NK-92 (cell line): ENCODE data around the gene ATG16L2.
"Not testable (repeated sequence)": the region's sequence is repeated elsewhere in the genome, so short reads cannot be mapped to it uniquely, and the experiment has no call there.

ENCODE experiments used
- DNase-seq: peaks from one replicate; lab custom pipeline; 2025; ENCODE audit not compliant: unreplicated experiment; lab: John Stamatoyannopoulos, UW

The ATG16L2 gene

DNA sequence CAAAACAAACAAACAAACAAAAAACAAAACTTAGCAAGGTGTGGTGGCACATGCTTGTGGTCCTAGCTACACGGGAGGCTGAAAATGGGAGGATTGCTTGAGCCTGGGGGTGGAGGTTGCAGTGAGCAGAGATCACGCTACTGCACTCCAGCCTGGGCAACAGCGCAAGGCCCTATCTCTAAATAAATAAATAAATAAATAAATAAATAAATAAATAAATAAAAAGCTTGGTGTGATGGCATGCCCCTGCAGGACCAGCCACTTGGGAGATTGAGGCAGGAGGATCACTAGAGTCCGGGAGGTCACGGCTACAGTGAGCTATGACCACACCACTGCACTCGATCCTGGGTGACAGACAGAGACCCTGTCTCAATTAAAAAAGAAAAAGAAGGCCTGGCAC is 11.4 kb upstream of the ATG16L2 start:
- no peak for DNase-seq

- DNase-seq, result no peak
Measured at GRCh38 chr11:72805216-72805615, 9.0 kb upstream of the ATG16L2 start.

GRCh38 chr11:72806378-72806777 is 7.8 kb upstream of the ATG16L2 start:
- DNase-seq, result not testable (repeated sequence)

DNA sequence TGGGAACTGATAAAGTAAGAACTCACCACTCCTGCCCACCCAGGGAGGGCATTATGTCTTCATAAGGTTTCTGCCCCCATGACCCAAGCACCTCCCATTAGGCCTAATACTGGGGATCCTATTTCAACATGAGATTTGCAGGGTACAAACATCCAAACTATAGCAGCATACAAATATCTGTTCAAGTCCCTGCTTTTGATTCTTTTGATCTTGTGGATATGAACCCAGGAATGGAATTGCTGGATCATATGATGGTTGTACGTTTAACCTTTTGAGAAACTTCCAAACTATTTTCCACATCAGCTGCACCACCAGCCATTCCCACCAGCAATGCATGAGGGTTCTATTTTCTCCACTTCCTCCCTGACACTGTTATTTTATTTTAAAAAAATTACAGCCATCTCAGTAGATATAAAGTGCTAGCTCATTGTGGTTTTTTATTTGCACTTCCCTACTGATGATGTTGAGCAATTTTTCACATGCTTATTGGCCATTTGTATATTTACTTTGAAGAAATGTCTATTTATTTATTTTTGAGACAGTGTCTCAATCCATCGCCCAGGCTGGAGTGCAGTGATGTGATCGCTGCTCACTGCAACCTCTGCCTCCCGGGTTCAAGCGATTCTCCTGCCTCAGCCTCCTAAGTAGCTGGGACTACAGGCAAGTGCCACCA is 7.1 kb upstream of the ATG16L2 start:
- no peak for DNase-seq

DNA sequence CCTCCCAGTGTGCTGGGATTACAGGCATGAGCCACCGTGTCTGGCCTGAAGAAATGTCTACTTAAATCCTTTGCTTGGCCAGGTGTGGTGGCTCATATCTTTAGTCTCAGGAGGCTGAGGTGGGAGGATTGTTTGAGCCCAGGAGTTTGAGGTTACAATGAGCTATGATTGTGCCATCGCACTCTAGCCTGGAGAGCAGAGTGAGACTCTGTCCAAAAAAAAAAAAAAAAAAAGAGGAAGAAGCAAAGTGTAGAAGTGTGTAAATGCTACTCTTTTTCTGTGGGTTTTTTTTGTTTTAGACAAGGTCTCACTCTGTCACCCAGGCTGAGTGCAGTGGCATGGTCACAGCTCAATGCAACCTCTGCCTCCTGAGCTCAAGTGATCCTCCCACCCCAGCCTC is 6.4 kb upstream of the ATG16L2 start:
- DNase-seq, result no peak

GRCh38 chr11:72808331-72808798 is 5.8 kb upstream of the ATG16L2 start:
- DNase-seq, result no peak

- DNase-seq, result not testable (repeated sequence)
Measured at GRCh38 chr11:72811686-72812085, 2.5 kb upstream of the ATG16L2 start.

GRCh38 chr11:72812604-72812966 is 1.6 kb upstream of the ATG16L2 start:
- DNase-seq, result no peak

DNA sequence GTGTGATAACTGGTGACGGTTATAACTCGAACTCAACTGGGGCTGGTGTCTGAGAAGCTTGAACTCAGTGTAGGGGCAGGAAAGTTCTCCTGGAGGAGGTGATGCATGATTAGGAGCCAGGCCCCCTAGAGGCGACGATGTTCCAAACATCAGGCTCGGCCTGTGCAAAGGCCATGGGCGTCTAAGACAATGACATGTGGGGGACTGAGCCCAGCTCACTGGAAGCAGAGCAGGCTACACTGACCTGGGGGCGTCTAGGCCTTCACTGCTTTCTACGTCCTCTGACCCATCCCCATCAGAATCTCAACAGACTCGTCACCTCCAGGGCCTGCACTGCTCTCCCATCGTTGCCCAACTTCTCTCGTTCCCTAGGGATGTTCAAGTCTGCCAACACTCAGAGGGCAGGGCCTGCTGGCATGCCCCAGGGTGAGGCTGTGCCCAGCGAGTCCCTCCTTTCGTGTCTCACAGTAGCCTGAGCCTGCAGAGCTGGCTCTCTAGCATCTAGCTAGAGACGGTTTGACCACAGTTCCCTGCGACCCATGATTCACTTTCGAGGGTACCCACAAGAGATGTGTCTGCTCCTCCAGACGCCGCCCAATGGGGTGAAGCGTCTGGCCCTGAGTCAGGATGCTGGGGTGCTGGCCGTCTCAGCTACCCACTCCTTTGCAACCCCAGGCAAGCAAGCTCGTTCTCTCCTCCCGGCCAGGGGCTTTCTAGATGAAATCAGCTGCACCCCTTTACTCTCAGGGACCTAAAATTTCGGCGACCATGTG is 1.1 kb upstream of the ATG16L2 start:
- no peak for DNase-seq

DNA sequence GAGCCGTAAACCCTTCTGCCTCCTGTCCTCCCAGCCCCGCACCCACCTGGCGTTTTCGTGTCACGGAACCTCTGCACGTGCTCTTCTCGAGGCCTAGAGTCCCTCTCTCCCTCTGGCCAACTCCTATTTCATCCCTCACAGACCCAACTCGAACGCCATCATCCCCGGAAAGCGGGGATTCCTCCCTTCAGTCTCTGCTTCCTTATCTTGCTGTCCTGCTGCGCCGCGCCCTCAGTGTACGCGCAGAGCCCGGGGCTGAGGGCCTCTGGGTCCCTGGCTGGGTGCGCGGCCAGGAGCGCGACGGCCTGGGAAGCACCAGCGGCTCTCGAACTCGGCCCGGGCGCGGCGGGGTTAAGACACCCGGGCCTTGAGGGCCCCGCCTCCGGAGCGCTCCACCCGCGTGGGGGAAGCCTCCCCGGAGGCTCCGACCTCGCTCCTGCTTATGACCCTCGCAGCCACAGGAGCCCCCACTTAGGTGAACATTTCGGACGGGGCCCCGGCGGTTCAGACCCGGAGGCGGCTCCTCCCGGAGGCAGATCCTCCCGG is 398 bp upstream of the ATG16L2 start:
- no peak for DNase-seq

DNA sequence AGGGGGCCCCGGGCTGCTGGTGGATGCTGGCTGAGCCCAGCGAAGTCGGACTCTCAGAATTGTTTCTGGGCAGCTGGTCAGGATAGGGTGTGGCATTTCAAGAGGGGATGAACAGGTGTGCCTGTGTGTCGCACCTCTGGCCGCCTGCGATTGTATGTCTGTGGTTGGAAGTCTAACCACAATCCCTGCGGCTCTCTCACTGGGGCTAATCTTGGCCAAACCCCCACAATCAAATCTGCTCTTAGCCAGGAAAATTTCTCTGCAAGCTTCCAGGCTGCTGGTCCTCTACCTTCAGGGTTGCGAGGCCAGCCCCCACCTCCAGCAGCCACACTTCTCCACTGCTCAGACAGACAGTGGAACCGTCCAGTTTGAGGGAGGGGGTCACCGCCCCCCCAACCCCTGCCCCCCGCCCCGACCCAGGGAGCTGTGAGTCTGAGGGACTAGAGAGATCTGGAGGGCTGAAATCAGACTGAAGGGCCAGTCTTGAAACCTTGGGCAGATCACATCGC is 953 bp downstream of the ATG16L2 start:
- no peak for DNase-seq

DNA sequence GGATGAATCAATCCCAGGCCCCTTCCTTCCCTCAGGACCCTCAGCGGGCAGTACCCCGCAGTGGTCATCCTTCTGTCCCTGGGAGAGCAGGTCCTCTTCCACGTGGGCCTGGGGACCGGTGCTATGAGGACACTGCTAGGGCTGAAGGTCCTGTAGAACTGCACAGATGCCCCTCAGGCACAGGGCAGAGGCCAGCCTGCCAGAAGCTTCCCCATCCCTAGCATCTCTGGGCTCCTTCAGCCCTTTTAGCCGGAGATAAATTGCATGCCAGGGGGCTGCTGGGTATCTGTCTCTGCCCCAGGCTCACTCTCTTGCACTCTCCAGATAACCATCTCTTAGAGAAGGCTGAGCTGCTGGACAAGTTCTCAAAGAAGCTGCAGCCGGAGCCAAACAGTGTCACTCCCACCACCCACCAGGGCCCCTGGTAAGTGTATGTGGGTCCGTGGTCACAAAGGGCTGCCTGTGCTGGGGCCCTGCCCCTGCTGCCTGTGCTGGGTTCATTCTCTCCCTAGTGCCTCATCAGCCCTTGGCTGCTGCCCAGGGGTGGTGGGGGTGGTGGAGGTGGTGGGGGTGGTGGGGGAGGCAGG is 2.3 kb downstream of the ATG16L2 start:
- DNase-seq, result no peak

DNA sequence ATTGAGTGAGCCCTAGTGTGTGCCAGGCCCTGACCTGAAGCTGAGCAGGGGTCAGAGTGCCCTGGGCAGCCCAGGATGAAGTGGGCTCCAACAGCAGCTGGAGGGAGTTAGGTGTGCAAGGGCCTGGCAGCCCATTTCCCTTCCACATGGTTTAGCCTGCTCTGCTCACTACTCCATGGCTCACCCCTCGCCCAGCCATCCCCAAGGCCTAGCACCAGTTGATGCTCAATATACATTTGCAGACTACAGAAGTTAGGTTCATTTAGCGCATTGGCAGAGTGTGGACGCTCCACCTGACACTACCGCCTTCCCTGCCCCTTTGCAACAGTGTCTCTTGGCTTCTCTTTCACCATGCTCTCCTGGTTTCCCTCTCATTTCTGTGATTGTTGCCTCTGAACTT is 3.8 kb downstream of the ATG16L2 start:
- DNase-seq, result no peak

- DNase-seq, result no peak
Measured at GRCh38 chr11:72818971-72819370, 4.8 kb downstream of the ATG16L2 start.

GRCh38 chr11:72820439-72821139 is 6.4 kb downstream of the ATG16L2 start:
- DNase-seq, result no peak

DNA sequence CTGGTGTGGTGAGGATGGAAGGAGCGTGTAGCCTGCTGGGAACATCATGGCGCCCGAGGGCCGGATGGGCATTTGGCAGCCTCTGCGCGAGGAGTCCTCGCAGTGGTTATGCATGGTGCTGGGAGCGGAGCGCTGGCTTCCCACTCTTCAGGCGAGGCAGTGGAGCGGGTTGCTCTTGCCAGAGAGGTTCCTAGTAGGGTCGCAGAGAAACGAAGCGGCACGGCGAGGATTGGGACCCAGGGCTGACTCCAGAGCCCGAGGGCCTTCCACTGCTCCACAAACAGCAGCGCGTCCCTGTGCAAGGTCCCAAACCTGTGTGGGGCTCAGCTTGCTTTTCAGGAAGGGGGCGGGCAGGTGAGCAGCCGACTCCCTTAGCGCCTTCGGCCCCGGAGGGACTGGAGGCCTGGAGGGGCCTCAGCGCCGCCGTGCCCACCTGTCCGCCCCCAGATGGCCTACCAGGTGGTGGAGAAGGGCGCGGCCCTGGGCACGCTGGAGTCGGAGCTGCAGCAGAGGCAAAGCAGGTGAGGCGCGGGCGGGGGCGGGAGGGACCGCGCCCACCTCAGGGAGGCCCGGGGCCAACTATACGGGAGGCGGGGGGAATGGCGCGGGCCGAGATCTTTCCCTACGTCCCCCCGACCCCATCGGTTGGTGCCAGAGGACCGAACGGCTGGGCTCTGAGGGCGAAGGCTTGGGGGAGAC is 7.2 kb downstream of the ATG16L2 start:
- no peak for DNase-seq

DNA sequence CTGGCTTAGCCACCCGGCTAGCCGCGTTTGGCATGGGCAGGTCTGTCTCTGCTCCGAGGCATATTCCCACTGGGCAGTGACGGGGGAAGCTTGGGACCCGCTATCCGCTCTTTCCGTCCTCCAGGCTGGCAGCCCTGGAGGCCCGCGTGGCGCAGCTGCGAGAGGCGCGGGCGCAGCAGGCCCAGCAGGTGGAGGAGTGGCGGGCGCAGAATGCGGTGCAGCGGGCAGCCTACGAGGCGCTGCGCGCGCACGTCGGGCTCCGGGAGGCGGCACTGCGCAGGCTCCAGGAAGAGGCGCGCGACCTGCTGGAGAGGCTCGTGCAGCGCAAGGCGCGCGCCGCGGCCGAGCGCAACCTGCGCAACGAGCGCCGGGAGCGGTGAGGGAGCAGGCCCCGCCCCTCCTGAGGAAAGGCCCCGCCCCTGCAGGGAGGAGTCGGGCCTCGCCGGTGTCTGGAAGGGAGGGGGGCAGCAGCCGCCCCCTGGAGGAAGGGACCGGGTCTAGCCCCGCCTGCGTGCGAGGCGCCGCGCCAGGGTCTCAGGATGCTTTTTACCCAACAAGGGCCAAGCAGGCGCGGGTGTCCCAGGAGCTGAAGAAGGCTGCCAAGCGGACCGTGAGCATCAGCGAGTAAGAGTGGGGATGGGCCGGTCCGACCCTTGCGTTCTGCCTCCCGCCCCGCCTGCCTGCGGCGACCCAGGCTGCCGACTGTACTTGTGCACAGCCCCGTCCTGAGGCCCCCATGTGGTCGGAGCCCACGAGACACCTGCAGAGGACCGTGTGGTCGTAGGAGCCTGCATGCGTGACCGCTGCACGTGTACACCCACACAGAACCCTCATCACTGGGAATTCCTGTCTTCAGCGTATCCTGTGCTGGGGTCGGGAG is 7.9 kb downstream of the ATG16L2 start:
- DNase-seq, result no peak

- DNase-seq, result no peak
Measured at GRCh38 chr11:72823105-72823804, 9.0 kb downstream of the ATG16L2 start.

GRCh38 chr11:72824020-72824419 is 9.8 kb downstream of the ATG16L2 start:
- no peak for DNase-seq
